SKM-1 treated with dmso at 0.1 percent for 144 hours (cell line): ENCODE results near the gene SLC22A9.
"Not testable (repeated sequence)": the region's sequence is repeated elsewhere in the genome, so short reads cannot be mapped to it uniquely, and the experiment has no call there.

Experiments used
- DNase-seq: peaks from one replicate; lab custom pipeline; 2025; ENCODE audit not compliant: unreplicated experiment; lab: John Stamatoyannopoulos, UW

SLC22A9 gene

GRCh38 chr11:63369165-63369970, at the start of gene SLC22A9:
Gene SLC22A9, plus strand, starts transcription at chr11:63369785. Its CDS starts 272 bp downstream, at chr11:63370057.
- no peak for DNase-seq

DNA sequence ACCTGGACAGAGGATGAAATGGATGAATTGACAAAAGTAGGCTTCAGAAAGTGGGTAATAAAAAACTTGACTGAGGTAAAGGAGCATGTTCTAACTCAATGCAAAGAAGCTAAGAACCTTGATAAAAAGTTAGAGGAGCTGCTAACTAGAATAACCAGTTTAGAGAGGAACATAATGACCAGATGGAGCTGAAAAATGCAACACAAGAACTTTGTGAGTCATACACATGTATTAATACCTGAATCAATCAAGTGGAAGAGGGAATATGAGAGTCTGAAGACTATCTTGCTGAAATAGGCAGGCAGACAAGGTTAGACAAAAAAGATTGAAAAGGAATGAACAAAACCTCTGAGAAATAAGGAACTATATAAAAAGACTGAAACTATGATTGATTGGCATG, 47.9 kb upstream of the SLC22A9 start:
- no peak for DNase-seq

- not testable (repeated sequence) for DNase-seq
These were observed 34.5 kb upstream of the SLC22A9 start for GRCh38 chr11:63335089-63335488.

DNA sequence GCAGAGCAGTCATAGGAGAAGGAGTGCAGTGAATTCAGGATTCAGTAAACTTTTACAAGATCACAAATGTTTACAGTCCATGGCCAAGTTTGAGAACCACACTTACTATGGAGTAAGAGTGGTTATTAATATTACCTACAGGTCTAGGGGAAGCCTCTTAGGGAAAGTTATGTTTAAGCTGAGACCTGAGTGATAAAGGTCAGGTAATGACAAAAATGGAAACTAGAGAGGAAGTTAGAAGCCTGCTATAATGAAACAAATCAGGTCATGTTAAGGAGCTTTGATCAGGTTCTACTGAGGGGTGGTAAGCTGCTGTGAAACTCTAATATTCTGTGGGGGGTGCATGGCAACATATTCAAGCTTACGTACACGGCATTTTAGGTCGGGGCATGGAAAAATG, 32.5 kb upstream of the SLC22A9 start:
- DNase-seq: no peak

- DNase-seq: no peak
These were observed 26.5 kb upstream of the SLC22A9 start for GRCh38 chr11:63343130-63343529.

DNA sequence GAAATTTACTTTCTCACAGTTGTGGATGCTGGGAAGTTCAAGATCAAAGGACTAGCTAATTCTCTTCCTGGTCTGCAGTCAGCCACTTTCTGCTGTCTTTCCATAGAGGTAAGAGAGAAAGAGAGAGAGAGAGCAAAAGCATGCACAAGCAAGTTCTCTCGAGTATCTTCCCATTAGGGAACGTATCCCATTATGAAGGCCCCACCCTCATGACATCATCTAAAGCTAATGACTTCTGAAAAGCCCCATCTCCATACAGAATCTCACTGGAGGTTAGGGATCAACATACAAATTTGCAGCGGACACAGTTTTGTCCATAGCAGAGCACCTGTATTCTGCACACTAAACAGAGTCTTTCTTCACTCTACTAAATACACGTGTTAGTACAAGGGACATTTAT, 17.4 kb upstream of the SLC22A9 start:
- no peak for DNase-seq

- DNase-seq: no peak
These were observed 7.3 kb upstream of the SLC22A9 start for GRCh38 chr11:63362196-63362793.

- DNase-seq: no peak
These were observed 495 bp downstream of the SLC22A9 start for GRCh38 chr11:63369971-63370588.

DNA sequence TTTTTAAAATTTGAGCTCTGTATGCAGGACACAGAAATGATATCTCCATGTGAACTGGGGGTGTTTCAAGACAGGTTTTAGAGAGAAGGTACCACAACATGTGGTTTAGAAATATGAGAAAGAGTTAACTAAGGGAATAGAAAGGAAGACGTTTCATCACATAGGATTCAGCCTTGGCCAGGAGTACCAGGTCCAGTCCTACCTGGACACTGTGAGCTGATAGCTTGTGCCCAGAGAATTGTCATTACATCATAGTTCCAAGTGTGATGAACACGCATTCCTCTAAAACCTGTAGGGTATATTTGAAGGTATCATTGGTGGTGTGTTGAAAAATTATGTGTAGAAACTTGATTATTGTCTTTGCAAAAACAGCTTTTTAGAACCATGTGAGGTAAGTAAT, 1.8 kb downstream of the SLC22A9 start:
- DNase-seq: no peak

DNA sequence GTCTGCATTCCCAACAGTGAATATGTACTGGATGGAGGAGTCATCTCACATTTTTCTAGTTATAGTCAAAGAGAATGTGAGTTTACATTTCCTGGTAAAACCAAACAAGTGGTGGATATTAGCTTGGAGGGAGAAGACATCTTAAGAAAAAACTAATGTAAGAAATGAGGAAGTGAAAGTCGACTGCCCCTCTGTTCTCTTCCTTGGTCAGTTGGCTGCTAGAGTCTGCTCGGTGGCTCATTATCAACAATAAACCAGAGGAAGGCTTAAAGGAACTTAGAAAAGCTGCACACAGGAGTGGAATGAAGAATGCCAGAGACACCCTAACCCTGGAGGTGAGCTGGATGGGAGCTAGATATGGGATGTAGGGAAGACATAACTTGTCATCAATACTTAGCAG, 5.8 kb downstream of the SLC22A9 start:
- DNase-seq: peak; percentile 50

GRCh38 chr11:63380130-63380529, 10.5 kb downstream of the SLC22A9 start:
- DNase-seq: no peak

- no peak for DNase-seq
These were observed 26.1 kb downstream of the SLC22A9 start for GRCh38 chr11:63395697-63396096.

DNA sequence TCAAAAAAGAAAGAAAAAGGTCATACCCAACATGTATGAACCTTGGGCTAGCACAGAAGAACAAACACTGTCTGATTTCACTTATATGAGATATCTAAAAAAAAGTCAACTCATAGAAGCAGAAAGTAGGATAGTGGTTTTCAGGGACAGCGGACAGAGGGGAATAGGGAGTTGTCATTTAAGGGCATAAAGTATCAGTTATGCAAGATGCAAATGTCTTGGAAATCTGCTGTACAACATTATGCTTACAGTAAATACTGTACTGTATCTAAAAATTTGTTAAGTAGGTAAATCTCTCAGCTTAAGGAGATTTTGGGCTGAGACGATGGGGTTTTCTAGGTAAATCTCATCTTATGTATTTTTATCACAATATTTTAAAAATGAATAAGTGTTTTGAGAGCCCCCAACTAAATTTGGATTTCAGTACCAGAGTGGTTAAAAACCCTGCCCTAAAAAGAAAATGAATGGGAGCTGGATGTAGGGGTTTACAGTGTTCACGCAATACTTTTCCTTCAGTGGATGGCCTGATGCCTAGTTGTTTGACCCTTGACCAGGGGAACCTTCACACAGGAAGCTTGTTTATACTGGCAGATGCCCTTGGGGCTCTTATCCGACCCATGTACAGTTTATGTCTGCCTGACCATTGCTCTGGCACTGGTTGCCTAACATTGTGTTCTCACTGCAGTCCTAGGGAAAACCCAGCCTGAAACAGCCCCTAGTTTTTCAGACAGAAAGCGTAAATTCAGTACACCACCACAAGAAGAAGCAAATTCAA, 34.8 kb downstream of the SLC22A9 start:
- no peak for DNase-seq

- no peak for DNase-seq
These were observed 35.5 kb downstream of the SLC22A9 start for GRCh38 chr11:63405114-63405513.

- no peak for DNase-seq
These were observed 36.9 kb downstream of the SLC22A9 start for GRCh38 chr11:63406458-63406857.

DNA sequence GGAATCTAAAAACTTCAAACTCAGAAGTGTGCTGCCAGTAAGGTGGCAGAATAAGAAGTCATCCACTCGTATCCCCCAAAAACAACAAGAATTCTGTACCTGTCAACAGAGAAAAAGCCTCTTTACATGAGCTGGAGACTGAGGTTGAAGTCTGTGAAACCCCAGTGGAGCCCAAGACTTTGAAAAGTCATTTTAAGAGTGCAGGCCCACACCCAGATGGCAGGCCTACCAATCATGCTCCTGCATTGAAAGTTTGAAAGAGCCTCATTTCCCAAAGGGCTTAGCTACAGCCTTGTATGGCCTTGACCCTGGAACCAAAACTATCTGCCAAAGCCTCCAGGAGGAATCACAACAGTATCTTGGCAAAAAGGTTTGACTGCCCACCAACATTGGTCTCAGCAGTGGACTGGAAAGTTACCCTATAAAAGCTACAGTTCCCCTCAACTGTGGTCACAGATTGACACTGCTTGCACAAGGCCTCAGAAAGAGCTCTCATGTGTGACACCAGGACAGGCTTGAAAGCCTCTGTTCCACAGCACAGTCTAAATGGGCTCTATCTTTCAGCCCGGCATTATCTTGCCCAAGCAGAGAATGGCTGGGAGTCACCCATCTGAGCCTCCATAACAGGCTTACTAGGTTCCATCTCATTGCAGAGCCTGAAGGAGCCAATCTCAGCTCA, 47.7 kb downstream of the SLC22A9 start:
- no peak for DNase-seq

- DNase-seq: no peak
These were observed 58.5 kb downstream of the SLC22A9 start for GRCh38 chr11:63427971-63428508.

DNA sequence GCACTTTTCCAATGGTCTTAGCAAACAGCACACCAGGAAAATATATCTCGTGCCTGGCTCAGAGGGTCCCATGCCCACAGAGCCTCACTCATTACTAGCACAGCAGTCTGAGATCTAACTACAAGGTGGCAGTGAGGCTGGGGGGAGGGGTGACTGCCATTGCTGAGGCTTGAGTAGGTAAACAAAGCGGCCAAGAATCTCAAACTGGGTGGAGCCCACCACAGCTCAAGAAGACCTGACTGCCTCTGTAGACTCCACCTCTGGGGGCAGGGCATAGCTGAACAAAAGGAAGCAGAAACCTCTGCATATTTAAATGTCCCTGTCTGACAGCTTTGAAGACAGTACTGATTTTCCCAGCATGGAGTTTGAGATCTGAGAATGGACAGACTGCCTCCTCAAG, 61.1 kb downstream of the SLC22A9 start:
- DNase-seq: not testable (repeated sequence)

GRCh38 chr11:63435351-63435750, 65.8 kb downstream of the SLC22A9 start:
- DNase-seq: not testable (repeated sequence)

- DNase-seq: not testable (repeated sequence)
These were observed 66.2 kb downstream of the SLC22A9 start for GRCh38 chr11:63435831-63436230.

DNA sequence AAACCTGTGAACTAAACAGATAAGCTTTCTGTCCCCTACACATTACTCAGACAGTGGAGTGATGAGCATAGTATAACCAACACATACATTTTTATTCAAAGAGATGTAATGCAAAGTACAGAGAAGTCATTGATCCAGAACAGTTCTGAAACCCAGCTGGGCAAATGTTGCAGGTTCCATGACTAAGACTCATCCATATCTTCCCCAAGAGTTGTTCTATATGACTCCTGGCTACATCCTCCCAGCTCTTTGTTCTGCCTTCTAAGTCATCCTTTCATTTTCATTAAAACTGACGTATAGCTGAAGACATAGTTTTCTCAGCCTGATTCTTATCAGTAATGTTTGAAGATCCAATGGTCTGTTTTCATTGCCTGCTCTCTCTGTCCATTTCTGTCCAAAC, 74.1 kb downstream of the SLC22A9 start:
- DNase-seq: no peak
